ENCODE data around the gene RASSF8.

Gene RASSF8

GRCh38 chr12:25990495-25990894, 32.0 kb downstream of the RASSF8 start:
- no peak overlapping the region for H3K4me3 ChIP-seq (ENCODE audit: low read depth, low read length)
- no peak for TF ChIP-seq CTCF (IDR thresholded peaks at IDR 0.05; ENCODE audit: low read depth, low read length)

DNA sequence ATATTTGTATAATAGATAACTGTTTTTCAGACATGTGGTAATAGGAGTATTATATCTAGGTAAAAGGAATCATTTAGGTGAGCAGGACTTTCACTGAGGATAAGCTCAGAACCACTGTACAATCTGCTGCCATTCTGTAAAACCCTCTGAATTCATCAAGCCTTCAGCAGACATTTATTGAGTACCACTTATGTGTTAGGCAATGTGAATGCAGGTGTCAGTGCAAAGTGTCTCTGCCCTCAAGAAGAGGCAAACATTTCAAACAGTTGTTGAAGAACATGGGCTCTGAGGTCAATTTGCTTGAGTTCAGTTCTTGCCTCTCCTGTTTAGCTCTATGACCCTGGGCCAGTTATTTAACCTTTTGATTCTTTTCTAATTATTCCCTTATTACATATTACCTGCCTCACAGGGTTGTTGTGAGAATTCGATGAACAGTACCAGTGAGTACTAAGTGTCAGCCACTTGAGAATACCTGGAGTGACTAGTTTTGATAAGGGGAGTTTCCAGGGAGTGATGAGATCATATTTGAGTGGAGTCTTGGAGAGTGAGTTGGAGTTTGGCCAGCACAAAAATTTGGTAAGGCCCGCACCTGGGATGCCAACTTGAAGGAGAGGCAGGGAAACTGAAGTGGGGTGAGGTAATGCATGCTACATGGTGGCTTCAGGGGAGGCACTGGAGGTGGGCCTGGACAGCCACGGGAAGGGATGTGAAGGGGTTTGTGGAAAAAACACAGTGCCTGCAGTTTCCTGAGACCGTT, 33.7 kb downstream of the RASSF8 start:
- no peak for TF ChIP-seq CTCF (IDR thresholded peaks at IDR 0.05; ENCODE audit: low read depth, low read length)
- no peak overlapping the region for H3K4me3 ChIP-seq (ENCODE audit: low read depth, low read length)

- TF ChIP-seq CTCF (IDR thresholded peaks at IDR 0.05; ENCODE audit: low read depth, low read length): no peak
- no peak overlapping the region for H3K4me3 ChIP-seq (ENCODE audit: low read depth, low read length)
Measured at GRCh38 chr12:25993901-25994651, 35.6 kb downstream of the RASSF8 start.

- H3K4me3 ChIP-seq (ENCODE audit: low read depth, low read length): no peak overlapping the region
- no peak for TF ChIP-seq CTCF (IDR thresholded peaks at IDR 0.05; ENCODE audit: low read depth, low read length)
Measured at GRCh38 chr12:25994901-25995625, 36.6 kb downstream of the RASSF8 start.

DNA sequence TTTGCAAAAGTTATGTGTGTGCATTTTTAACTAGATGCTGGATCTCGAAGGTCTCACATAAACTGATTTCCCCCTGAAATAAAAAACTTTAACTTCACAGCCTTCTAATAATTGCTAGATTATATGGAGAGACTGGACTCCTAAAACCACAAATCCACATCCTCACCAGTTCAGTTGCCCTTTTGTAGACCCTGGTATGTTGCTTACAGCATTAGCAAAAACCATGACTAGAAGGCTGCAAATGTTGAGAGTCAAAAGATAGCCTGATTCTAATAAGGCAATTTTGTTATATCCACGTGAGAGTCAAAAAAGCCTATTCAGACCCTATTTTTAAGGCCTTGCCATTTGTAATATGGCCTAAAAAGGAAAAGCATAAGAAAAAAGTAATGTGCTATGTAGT, 37.4 kb downstream of the RASSF8 start:
- no peak for TF ChIP-seq CTCF (IDR thresholded peaks at IDR 0.05; ENCODE audit: low read depth, low read length)
- H3K4me3 ChIP-seq (ENCODE audit: low read depth, low read length): no peak overlapping the region

DNA sequence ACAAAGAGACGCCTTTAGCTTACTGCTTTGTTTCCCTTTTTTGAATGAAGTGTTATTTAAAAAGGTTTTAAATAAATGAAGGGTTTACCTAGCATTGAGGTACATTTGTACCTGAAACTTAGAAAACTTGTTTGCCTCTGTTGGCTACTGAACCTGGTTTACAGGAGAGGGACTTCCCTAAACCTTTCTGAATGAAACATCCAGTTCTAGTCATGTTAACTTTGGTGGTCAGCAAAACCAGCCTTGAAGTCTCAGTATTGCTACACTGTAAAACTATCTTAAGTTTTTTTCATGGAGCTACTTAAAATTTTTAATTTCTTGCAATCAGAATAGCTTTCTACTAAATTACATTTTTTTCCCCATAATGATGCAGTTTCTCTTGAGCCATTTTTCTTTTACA, 38.2 kb downstream of the RASSF8 start:
- H3K4me3 ChIP-seq (ENCODE audit: low read depth, low read length): no peak overlapping the region
- no peak for TF ChIP-seq CTCF (IDR thresholded peaks at IDR 0.05; ENCODE audit: low read depth, low read length)

Measured in WI38 (cell line).